ENCODE measurements around the gene PPHLN1.
"Not testable (repeated sequence)": the region's sequence is repeated elsewhere in the genome, so short reads cannot be mapped to it uniquely, and the experiment has no call there.

The PPHLN1 gene

GRCh38 chr12:42372154-42372791 is 46.3 kb downstream of the PPHLN1 start:
- DNase-seq: peak; percentile 38
- H3K4me1 ChIP-seq: no peaks in the 10 kb centered on the region
- TF ChIP-seq CTCF (IDR thresholded peaks at IDR 0.05; ENCODE audit: low read depth, low read length): peak; percentile 92

GRCh38 chr12:42373669-42374068 is 47.7 kb downstream of the PPHLN1 start:
- Histone ChIP-seq H3K4me3 (ENCODE audit: low read depth, low read length) (no peak overlapping the region), H3K36me3 (peaks cover 10% of the 10 kb centered on the region), H3K4me1 (no peaks in the 10 kb centered on the region), H3K27me3 (no peaks in the 10 kb centered on the region), H3K9me3 (no peaks in the 10 kb centered on the region)
- no peak for TF ChIP-seq CTCF (IDR thresholded peaks at IDR 0.05; ENCODE audit: low read depth, low read length)
- no peak for DNase-seq

More at GRCh38 chr12:42372154-42372791, 46.3 kb downstream of the PPHLN1 start:
- no peak overlapping the region for H3K4me3 ChIP-seq (ENCODE audit: low read depth, low read length)
- no peaks in the 10 kb centered on the region for H3K27me3 ChIP-seq
- peaks cover 10% of the 10 kb centered on the region for H3K36me3 ChIP-seq
- no peaks in the 10 kb centered on the region for H3K9me3 ChIP-seq

- DNase-seq: no peak
- Histone ChIP-seq H3K27me3 (no peaks in the 10 kb centered on the region), H3K36me3 (peaks cover 9% of the 10 kb centered on the region), H3K4me1 (no peaks in the 10 kb centered on the region), H3K4me3 (ENCODE audit: low read depth, low read length) (no peak overlapping the region), H3K9me3 (no peaks in the 10 kb centered on the region)
- no peak for TF ChIP-seq CTCF (IDR thresholded peaks at IDR 0.05; ENCODE audit: low read depth, low read length)
These were observed 54.8 kb downstream of the PPHLN1 start for GRCh38 chr12:42380733-42381132.

- H3K27me3 ChIP-seq: no peaks in the 10 kb centered on the region
- no peak for TF ChIP-seq CTCF (IDR thresholded peaks at IDR 0.05; ENCODE audit: low read depth, low read length)
- no peaks in the 10 kb centered on the region for H3K9me3 ChIP-seq
- no peak for DNase-seq
- no peak overlapping the region for H3K4me3 ChIP-seq (ENCODE audit: low read depth, low read length)
- peaks cover 3% of the 10 kb centered on the region for H3K36me3 ChIP-seq
- no peaks in the 10 kb centered on the region; the same call in 1 of the 2 replicates for H3K4me1 ChIP-seq
These were observed 56.2 kb downstream of the PPHLN1 start for GRCh38 chr12:42382013-42382696.

- Histone ChIP-seq H3K4me1 (no peaks in the 10 kb centered on the region; the same call in 1 of the 2 replicates), H3K9me3 (no peaks in the 10 kb centered on the region), H3K4me3 (ENCODE audit: low read depth, low read length) (no peak overlapping the region), H3K36me3 (peaks cover 10% of the 10 kb centered on the region; the same call in 1 of the 2 replicates), H3K27me3 (no peaks in the 10 kb centered on the region)
- DNase-seq: no peak
- no peak for TF ChIP-seq CTCF (IDR thresholded peaks at IDR 0.05; ENCODE audit: low read depth, low read length)
These were observed 59.4 kb downstream of the PPHLN1 start for GRCh38 chr12:42385326-42385841.

- no peak overlapping the region for H3K4me3 ChIP-seq (ENCODE audit: low read depth, low read length)
- H3K36me3 ChIP-seq: peaks cover 10% of the 10 kb centered on the region; the same call in 1 of the 2 replicates
- TF ChIP-seq CTCF (IDR thresholded peaks at IDR 0.05; ENCODE audit: low read depth, low read length): no peak
- no peaks in the 10 kb centered on the region; the same call in 1 of the 2 replicates for H3K4me1 ChIP-seq
- no peaks in the 10 kb centered on the region for H3K27me3 ChIP-seq
- no peak for DNase-seq
- no peaks in the 10 kb centered on the region for H3K9me3 ChIP-seq
These were observed 60.3 kb downstream of the PPHLN1 start for GRCh38 chr12:42386308-42386707.

- H3K27me3 ChIP-seq; H3K4me3 ChIP-seq (ENCODE audit: low read depth, low read length); H3K9me3 ChIP-seq; DNase-seq; H3K4me1 ChIP-seq: not testable (repeated sequence)
- peaks cover 10% of the 10 kb centered on the region; the same call in 1 of the 2 replicates for H3K36me3 ChIP-seq
These were observed 62.1 kb downstream of the PPHLN1 start for GRCh38 chr12:42388086-42388485.

Data from BE2C (cell line).